ENCODE data around the gene ARHGAP10. TPM values are rescaled to one million over a fixed set of nuclear protein-coding genes. Genes with fewer than 3 reads are reported as not detected.

Gene ARHGAP10
- total RNA-seq, 1 experiment from 2014 or later, result 11.7 TPM

- Histone ChIP-seq H3K4me3 (ENCODE audit: low read depth in 2 of 2, low read length in 2 of 2) (no peak overlapping the region), H3K36me3 (ENCODE audit: control insufficient read depth, insufficient read depth, low read length) (no peaks in the 10 kb centered on the region), H3K9me3 (ENCODE audit: control insufficient read depth, insufficient read depth, low read depth, low read length) (no peaks in the 10 kb centered on the region), H3K27ac (ENCODE audit: low read length) (no peak overlapping the region), H3K4me1 (ENCODE audit: control insufficient read depth, insufficient read depth, low read length) (no peaks in the 10 kb centered on the region), H3K27me3 (ENCODE audit: control insufficient read depth, insufficient read depth, low read length) (no peaks in the 10 kb centered on the region)
- no TSS peak for BruUV-seq (replicated peaks)
- no peak for ATAC-seq
- intact Hi-C loops (cut with micrococcal nuclease; ENCODE audit: unreplicated experiment), result no loop called here
- DNase-seq (ENCODE audit: low read depth, low spot score), result no peak
- TF ChIP-seq, protein P1, sequence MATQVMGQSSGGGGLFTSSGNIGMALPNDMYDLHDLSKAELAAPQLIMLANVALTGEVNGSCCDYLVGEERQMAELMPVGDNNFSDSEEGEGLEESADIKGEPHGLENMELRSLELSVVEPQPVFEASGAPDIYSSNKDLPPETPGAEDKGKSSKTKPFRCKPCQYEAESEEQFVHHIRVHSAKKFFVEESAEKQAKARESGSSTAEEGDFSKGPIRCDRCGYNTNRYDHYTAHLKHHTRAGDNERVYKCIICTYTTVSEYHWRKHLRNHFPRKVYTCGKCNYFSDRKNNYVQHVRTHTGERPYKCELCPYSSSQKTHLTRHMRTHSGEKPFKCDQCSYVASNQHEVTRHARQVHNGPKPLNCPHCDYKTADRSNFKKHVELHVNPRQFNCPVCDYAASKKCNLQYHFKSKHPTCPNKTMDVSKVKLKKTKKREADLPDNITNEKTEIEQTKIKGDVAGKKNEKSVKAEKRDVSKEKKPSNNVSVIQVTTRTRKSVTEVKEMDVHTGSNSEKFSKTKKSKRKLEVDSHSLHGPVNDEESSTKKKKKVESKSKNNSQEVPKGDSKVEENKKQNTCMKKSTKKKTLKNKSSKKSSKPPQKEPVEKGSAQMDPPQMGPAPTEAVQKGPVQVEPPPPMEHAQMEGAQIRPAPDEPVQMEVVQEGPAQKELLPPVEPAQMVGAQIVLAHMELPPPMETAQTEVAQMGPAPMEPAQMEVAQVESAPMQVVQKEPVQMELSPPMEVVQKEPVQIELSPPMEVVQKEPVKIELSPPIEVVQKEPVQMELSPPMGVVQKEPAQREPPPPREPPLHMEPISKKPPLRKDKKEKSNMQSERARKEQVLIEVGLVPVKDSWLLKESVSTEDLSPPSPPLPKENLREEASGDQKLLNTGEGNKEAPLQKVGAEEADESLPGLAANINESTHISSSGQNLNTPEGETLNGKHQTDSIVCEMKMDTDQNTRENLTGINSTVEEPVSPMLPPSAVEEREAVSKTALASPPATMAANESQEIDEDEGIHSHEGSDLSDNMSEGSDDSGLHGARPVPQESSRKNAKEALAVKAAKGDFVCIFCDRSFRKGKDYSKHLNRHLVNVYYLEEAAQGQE (IDR thresholded peaks at IDR 0.05; ENCODE audit: insufficient read depth in 1 of 2, low read depth in 2 of 2, low read length in 1 of 2), result no peak
- no peak for TF ChIP-seq SIN3A (IDR thresholded peaks at IDR 0.05; ENCODE audit: borderline replicate concordance, insufficient read depth, low read depth, low read length)
- TF ChIP-seq POLR2AphosphoS5 (IDR thresholded peaks at IDR 0.05; ENCODE audit: low read depth, low read length), result no peak
- TF ChIP-seq CTCF (IDR thresholded peaks at IDR 0.05), result no peak
- no peak for TF ChIP-seq TCF7L2 (IDR thresholded peaks at IDR 0.05; ENCODE audit: low read depth, low read length)
- in situ Hi-C loops (cut with HindIII; ENCODE audit: low pct_unique_long_range_greater_than_20kb, low sequenced_read_pairs), result no loop called here
- POLR2A ChIA-PET, result no interaction called here
- CTCF ChIA-PET, result no interaction called here
Measured at GRCh38 chr4:148016063-148016637, 284.3 kb downstream of the ARHGAP10 start.

GRCh38 chr4:148017801-148018200 is 285.9 kb downstream of the ARHGAP10 start:
- H3K4me1 ChIP-seq (ENCODE audit: control insufficient read depth, insufficient read depth, low read length), result no peaks in the 10 kb centered on the region
- intact Hi-C loops (cut with micrococcal nuclease; ENCODE audit: unreplicated experiment), result no loop called here
- H3K27me3 ChIP-seq (ENCODE audit: control insufficient read depth, insufficient read depth, low read length), result no peaks in the 10 kb centered on the region
- BruUV-seq (replicated peaks), result no TSS peak
- H3K4me3 ChIP-seq (ENCODE audit: low read depth in 2 of 2, low read length in 2 of 2), result no peak overlapping the region
- in situ Hi-C loops (cut with HindIII; ENCODE audit: low pct_unique_long_range_greater_than_20kb, low sequenced_read_pairs), result no loop called here
- H3K27ac ChIP-seq (ENCODE audit: low read length), result no peak overlapping the region
- CTCF ChIA-PET, result interaction anchor here (0.7 kb wide), 1 partner anchor 1083 kb away, joined by 3 read pairs; no protein-coding TSS in a partner anchor
- H3K36me3 ChIP-seq (ENCODE audit: control insufficient read depth, insufficient read depth, low read length), result no peaks in the 10 kb centered on the region
- DNase-seq (ENCODE audit: low read depth, low spot score) (no peak), ATAC-seq (no peak)
- TF ChIP-seq CTCF (IDR thresholded peaks at IDR 0.05) (no peak), TCF7L2 (IDR thresholded peaks at IDR 0.05; ENCODE audit: low read depth, low read length) (no peak), POLR2AphosphoS5 (IDR thresholded peaks at IDR 0.05; ENCODE audit: low read depth, low read length) (no peak), SIN3A (IDR thresholded peaks at IDR 0.05; ENCODE audit: borderline replicate concordance, insufficient read depth, low read depth, low read length) (no peak)
- TF ChIP-seq, protein P1 (IDR thresholded peaks at IDR 0.05; ENCODE audit: insufficient read depth in 1 of 2, low read depth in 2 of 2, low read length in 1 of 2), result no peak
- no peaks in the 10 kb centered on the region for H3K9me3 ChIP-seq (ENCODE audit: control insufficient read depth, insufficient read depth, low read depth, low read length)
- POLR2A ChIA-PET, result no interaction called here

All from Panc1 (cell line).